Heart left ventricle (tissue), 13 donors: Measurements from ENCODE around the gene PCBP3.

Experiments used
- POLR2A ChIP-seq, 2 donors: fragments of 450-650 bp; IDR thresholded peaks; one replicate each; pipeline ENCODE4 v1.6.1; 2017; ENCODE audit warnings: antibody characterized with exemption in 2 of 2, mild to moderate bottlenecking in 2 of 2, moderate library complexity in 2 of 2
- TF ChIP-seq, protein P1 (sequence below), 12 donors: fragments of 200-600 bp; sonication (generic) in 4 of 12; IDR thresholded peaks; one replicate each; pipeline versions ENCODE4 v1.5.0 to v1.8.0; 2018 to 2022; ENCODE audit warnings: antibody characterized with exemption in 12 of 12, mild to moderate bottlenecking in 5 of 12
- donor health status: ischemic (EF 13 %, LVEDD 7.1; RV severe dilation, severe dysfunction).
- donor health status: DM: no; HTN: yes; CAD: no.
- donor health status: DM: no; HTN: no; CAD: no.
- donor health status: ischemic (EF 25% LVEDD 6.9; RV normal size, moderate dysfunction).
- donor health status: ischemic (EF 25% LVEDD 5.7; RV mildly dilated, moderate dysfunction).
- donor health status: ischemic (EF 35%, LVEDD 5.7; RV mildly dilated, moderate dysfunction).
- donor health status: nonischemic (EF 11% LVEDD 7.7; RV severe dilation, severe dysfunction).
- donor health status: DM: yes; HTN: yes; CAD: no.
- donor health status: PGD.
- donor health status: ischemic (EF 29% LVEDD 5.4; RV normal size, mild dysfunction).
- donor health status: nonischemic (EF 23%, LVEDD 6.1; RV moderate dilation, normal function).

DNA sequence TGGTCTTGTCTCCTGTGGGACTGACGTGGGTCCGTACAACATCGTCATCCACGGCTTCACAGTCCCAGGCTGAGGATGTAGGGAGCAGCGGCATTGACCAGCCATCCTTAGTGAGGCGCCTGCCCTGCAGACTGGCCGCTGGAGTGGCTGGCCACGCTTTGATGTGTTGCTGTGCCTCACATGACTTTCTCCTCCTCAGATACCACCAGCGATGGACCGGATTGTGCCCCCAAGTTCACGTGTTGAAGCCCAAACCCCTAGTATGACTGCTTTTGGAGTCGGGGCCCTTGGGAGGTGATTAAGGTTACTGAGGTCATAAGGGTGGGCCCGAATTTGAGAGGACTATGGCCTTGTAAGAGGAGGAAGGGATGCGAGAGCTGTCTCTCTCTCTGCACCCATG, 122.5 kb downstream of the PCBP3 start:
- TF ChIP-seq, protein P1, sequence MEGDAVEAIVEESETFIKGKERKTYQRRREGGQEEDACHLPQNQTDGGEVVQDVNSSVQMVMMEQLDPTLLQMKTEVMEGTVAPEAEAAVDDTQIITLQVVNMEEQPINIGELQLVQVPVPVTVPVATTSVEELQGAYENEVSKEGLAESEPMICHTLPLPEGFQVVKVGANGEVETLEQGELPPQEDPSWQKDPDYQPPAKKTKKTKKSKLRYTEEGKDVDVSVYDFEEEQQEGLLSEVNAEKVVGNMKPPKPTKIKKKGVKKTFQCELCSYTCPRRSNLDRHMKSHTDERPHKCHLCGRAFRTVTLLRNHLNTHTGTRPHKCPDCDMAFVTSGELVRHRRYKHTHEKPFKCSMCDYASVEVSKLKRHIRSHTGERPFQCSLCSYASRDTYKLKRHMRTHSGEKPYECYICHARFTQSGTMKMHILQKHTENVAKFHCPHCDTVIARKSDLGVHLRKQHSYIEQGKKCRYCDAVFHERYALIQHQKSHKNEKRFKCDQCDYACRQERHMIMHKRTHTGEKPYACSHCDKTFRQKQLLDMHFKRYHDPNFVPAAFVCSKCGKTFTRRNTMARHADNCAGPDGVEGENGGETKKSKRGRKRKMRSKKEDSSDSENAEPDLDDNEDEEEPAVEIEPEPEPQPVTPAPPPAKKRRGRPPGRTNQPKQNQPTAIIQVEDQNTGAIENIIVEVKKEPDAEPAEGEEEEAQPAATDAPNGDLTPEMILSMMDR (IDR thresholded peaks at IDR 0.05): no peak
- TF ChIP-seq POLR2A (IDR thresholded peaks at IDR 0.05): no peak
